NK-92 (cell line): ENCODE data around the gene GRK4.
"Not testable (repeated sequence)": the region's sequence is repeated elsewhere in the genome, so short reads cannot be mapped to it uniquely, and the experiment has no call there.

Experiments
- DNase-seq: peaks from one replicate; lab custom pipeline; 2025; ENCODE audit not compliant: unreplicated experiment; lab: John Stamatoyannopoulos, UW

The GRK4 gene

DNA sequence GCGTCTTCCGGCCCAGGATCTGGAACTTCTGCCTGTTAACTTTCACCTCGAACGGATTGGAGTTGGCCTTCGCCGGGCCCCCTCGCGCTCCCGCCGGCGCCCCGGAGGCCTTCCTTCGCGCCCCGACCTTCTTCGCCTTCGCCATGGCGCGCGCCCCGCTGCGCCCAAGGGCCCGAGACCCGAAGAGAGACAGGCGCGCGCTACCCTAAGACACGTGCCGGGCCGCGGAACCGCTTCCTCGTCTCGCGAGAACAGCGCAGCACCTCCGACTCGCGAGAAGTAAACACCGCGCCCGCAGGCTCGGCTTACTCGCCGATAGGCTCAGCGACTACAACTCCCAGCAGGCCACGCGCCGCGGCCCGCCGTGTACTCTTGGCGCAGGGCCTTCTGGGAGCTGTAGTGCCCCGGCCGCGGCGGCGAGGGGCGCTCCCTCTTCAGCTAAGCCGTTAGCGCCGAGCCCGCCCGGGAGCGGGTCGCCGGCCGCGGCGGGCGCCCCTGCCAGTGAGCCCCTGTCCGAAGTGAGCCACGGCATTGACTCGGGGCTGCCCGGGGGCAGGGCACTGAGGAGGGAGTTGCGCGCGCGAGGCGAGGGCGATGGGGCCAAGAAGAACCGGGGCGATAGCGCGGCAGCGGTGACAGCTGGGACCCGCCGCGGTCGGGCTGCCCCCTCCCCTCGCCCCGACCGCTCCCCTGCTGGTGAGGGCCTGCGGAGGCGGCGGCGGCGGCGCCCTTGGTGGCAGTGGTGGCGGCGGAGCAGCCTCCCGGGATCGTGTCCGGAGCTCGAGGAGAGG, at the start of gene GRK4, which contains the start of gene NOP14:
GRK4 (plus strand) TSS at position 397 of the 791 bp plus-strand sequence. CDS start 500 bp downstream, outside the sequence.
NOP14 (minus strand) TSS at position 232 of the 791 bp plus-strand sequence; CDS start at position 145, 87 bp downstream.
- peak; percentile 88 for DNase-seq

GRCh38 chr4:2914256-2915126, 48.9 kb upstream of the GRK4 start:
- DNase-seq, result no peak

GRCh38 chr4:2915789-2916188, 47.6 kb upstream of the GRK4 start:
- no peak for DNase-seq

GRCh38 chr4:2916696-2917095, 46.7 kb upstream of the GRK4 start:
- not testable (repeated sequence) for DNase-seq

DNA sequence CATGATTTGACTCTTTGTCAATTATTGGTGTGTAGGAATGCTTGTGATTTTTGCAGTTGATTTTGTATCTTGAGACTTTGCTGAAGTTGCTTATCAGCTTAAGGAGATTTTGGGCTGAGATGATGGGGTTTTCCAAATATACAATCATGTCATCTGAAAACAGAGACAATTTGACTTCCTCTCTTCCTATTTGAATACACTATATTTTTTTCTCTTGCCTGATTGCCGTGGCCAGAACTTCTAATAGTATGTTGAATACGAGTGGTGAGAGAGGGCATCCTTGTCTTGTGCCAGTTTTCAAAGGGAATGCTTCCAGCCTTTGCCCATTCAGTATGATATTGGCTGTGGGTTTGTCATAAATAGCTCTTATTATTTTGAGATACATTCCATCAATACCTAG, 45.1 kb upstream of the GRK4 start:
- not testable (repeated sequence) for DNase-seq

DNA sequence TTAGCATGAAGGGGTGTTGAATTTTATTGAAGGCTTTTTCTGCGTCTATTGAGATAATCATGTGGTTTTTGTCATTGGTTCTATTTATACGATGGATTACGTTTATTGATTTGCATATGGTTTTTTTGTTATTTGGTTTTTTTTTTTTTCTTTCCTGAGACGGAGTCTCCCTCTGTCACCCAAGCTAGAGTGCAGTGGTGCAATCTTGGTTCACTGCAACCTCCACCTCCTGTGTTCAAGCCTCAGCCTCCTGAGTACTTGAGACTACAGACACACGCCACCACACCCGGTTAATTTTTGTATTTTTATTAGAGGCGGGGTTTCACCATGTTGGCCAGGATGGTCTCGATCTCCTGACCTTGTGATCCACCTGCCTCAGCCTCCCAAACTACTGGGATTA, 44.7 kb upstream of the GRK4 start:
- DNase-seq, result not testable (repeated sequence)

- DNase-seq, result not testable (repeated sequence)
Measured at GRCh38 chr4:2922453-2923101, 40.8 kb upstream of the GRK4 start.

GRCh38 chr4:2923141-2923551, 40.2 kb upstream of the GRK4 start:
- no peak for DNase-seq

GRCh38 chr4:2923668-2924173, 39.6 kb upstream of the GRK4 start:
- no peak for DNase-seq

- DNase-seq, result no peak
Measured at GRCh38 chr4:2924286-2924685, 39.1 kb upstream of the GRK4 start.

DNA sequence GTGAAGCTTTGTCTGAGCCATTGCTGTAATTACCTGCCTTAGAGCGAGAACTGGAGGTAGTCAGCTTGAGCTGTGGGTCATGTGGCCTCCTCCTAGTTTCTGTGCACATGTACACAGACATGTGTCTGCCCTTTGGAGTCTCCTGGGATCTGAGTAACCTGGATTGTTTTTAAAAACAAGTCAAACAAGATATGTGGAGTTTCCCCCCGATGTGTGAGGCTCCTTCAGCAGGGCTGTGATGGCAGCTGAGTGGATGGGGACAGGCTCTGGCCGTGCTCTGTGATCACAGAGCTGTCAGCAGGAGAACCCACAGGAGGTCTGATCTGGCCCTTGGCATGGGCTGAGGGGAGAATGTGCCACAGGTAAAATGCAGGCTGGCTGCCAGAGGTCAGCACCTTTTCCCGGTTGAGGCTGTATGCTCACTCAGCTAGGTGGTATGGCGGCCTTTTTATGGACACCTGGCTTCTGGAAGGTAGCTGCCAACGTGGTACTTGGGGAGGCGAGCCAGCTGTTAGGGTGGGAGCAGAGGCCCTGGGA, 38.5 kb upstream of the GRK4 start:
- DNase-seq, result no peak

DNA sequence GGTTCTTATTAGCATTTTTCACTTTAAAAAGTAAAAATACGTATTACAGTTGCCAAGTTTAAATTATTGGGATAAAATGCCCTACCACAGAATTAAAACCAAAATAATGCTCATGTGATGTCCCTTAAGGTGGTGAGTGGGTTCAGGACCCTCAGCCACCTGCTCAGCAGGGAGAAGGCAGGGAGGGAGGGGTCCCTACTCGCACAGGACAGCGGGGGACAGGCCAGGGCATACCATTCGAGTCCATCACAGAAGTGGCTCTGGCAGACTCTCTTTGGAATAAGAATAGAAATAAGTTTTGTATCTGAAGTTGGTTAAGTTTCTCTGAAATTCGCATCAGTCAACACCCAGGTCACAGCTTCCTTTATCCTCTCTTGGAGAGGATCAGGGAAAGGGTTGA, 37.9 kb upstream of the GRK4 start:
- DNase-seq, result no peak

DNA sequence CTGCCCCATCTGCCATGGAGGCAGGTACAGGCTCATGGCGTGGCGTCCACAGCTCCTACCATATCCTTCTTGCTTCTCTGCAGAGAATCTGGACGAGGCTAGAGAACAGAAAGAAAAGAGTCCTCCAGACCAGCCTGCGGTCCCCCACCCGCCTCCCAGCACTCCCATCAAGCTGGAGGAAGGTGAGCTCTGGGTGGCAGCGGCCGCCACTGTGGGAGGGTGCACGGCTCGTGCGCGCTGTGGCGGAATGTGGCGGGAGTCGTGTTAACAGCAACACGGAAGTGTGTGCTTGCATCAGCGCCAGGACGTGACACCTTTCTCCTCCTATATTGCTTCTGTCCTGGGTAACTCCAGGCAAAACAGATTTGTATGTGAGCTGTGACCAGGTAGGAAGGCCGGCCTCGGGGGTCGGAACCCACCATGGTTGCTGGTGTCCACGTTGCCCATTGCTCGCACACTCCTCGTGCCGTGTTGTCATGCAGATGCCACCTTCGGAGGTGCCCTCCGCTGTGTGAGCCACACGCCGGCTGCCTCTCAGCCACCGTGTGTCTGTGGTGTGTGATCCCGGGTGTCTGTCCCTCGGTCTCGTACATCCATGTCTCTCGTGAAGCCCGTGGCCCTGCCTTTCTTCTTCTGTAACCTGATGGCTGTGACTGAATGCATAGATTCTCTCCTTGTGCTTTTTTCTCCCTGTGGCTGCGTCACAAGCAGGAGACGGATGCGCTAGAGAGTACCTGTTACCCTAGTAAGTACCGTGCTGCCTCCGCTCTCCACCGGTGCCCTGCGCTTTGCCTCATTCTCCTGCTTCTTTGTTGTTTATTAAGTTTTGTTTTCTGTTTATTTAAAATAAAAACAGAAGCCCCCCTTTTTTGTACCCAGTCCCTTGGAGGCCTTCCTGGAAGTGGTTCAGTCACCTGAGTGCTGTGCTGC, 37.2 kb upstream of the GRK4 start:
- DNase-seq, result no peak

DNA sequence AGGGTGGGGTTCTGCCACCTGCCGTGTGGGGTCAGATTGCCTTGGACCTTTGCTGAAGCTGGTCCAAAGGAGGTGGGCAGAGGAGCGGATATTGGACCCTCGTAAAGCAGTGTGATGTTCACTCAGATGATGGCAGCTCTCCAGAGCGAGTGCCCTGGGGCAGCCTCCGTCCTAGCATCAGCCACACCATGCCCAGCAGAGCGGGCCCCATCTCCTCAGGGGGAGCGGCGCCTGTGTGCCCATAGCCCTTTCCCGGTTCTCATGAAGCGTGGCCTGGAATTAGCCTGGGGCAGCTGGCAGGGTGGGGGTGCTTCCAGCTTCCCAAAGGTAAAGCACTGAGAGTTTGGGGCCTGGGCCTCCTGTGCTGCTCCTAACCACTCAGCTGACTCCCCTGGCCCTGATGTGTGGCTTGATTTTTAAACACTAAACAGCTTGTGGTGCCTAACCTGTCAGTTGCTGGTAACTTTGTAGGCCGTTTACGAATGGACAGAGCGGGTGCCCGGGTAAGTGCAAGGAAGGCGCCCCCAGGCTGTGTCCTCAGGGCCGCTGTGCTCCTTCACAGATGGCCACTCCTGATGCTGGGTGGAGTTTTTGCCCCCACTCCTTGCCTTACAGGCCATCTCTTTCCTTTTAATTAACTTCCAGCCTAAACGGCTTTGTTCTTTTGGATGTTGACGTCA, 36.2 kb upstream of the GRK4 start:
- DNase-seq, result no peak

GRCh38 chr4:2927696-2928075, 35.7 kb upstream of the GRK4 start:
- DNase-seq, result no peak

GRCh38 chr4:2928242-2929176, 34.9 kb upstream of the GRK4 start:
- no peak for DNase-seq

GRCh38 chr4:2929469-2929868, 33.9 kb upstream of the GRK4 start:
- DNase-seq, result no peak

- DNase-seq, result no peak
Measured at GRCh38 chr4:2930135-2930757, 33.1 kb upstream of the GRK4 start.
